OCI-LY3 (cell line): ENCODE results near the gene EIF2B5.

Source experiments
- EZH2phosphoT487 ChIP-seq: fragments of 200-600 bp; shearing (Covaris generic); IDR thresholded peaks from 2 replicates; pipeline ENCODE4 v1.6.1; 2018; ENCODE audit warnings: antibody characterized with exemption, mixed run types, low read depth
- TF ChIP-seq, protein P1 (sequence below): fragments of 200-600, 300-600 bp; sonication (generic); IDR thresholded peaks from 2 replicates; pipeline ENCODE4 v1.5.1; 2014; ENCODE audit warnings: antibody characterized with exemption, low read length, low read depth

DNA sequence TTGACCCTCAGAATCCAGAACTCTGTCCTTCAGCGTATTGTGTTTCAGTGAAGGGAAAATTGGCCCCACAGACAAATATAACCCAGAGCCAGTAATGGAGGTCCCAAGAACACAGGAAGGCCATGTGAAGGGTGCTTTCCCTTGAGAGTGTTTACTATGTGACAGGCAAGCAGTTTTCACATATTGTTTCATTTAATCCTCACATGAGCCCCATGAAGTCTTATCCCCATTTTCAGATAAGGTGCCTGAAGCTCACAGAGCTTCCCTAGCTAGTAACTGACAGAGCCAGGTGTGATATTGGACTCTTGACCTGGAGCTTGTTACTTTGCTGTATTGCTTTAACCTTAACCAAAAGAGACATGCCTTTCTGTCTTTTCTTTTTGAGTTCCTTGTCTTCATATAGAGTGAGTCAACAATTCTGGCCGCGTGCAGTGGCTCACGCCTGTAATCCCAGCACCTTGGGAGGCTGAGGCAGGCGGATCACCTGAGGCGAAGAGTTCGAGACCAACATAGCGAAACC, 10.7 kb downstream of the EIF2B5 start:
- TF ChIP-seq, protein P1, sequence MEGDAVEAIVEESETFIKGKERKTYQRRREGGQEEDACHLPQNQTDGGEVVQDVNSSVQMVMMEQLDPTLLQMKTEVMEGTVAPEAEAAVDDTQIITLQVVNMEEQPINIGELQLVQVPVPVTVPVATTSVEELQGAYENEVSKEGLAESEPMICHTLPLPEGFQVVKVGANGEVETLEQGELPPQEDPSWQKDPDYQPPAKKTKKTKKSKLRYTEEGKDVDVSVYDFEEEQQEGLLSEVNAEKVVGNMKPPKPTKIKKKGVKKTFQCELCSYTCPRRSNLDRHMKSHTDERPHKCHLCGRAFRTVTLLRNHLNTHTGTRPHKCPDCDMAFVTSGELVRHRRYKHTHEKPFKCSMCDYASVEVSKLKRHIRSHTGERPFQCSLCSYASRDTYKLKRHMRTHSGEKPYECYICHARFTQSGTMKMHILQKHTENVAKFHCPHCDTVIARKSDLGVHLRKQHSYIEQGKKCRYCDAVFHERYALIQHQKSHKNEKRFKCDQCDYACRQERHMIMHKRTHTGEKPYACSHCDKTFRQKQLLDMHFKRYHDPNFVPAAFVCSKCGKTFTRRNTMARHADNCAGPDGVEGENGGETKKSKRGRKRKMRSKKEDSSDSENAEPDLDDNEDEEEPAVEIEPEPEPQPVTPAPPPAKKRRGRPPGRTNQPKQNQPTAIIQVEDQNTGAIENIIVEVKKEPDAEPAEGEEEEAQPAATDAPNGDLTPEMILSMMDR: no peak
- TF ChIP-seq EZH2phosphoT487: no peak
